B cell (primary cell): Measurements from ENCODE around the gene STARD4. TPM values are rescaled to one million over a fixed set of nuclear protein-coding genes. Genes with fewer than 3 reads are reported as not detected.

Experiments used
- ATAC-seq: fragments of 200-7000 bp; cut with Tn5 transposase; one replicate; pipeline ENCODE4 v1.10.0; 2021; ENCODE audit warnings: low read depth, mild to moderate bottlenecking, moderate number of reproducible peaks, moderate library complexity
- CTCF ChIA-PET: fragments of 350-600 bp; sonication (Branson Sonifier 250); formaldehyde crosslinking; loops from one replicate; lab custom pipeline; 2021; ENCODE audit warnings: antibody characterized with exemption, inconsistent platforms; lab: Charles Lee
- POLR2A ChIA-PET: fragments of 350-600 bp; sonication (Branson Sonifier 250); formaldehyde crosslinking; loops from one replicate; lab custom pipeline; 2021; ENCODE audit warnings: antibody characterized with exemption; lab: Charles Lee
- DNase-seq: peaks from one replicate; pipeline ENCODE4 v3.0.0; 2013
- H2AFZ ChIP-seq: 2 replicates; pipeline ENCODE4 v1.6.1; 2012; ENCODE audit warnings: mild to moderate bottlenecking, low read depth, low read length; ENCODE audit not compliant: insufficient read depth, poor library complexity, severe bottlenecking
- H3K27ac ChIP-seq, 2 donors: 1 replicate in 1 of 2; 2 replicates in 1 of 2; pipeline ENCODE4 v1.5.1; 2012 to 2013; ENCODE audit warnings: low read length in 2 of 2, mild to moderate bottlenecking in 2 of 2, moderate library complexity in 1 of 2
- H3K27me3 ChIP-seq, 4 experiments: fragments of 200-600 bp in 1 of 4; sonication (generic) in 1 of 4; replicated peaks in 1 of 4; 1 replicate in 2 of 4; 2 replicates in 2 of 4; pipeline versions ENCODE4 v1.6.1 to v1.7.0; 2013 to 2016; ENCODE audit warnings: low read length in 3 of 4, mild to moderate bottlenecking in 2 of 4, mixed read lengths in 1 of 4, moderate library complexity in 1 of 4; ENCODE audit not compliant: insufficient read depth in 4 of 4, control insufficient read depth in 3 of 4; ENCODE audit errors: control extremely low read depth in 1 of 4
- H3K36me3 ChIP-seq, 2 experiments: replicated peaks in 1 of 2; 1 replicate in 1 of 2; 2 replicates in 1 of 2; pipeline versions ENCODE4 v1.6.1 to v1.7.1; 2013; ENCODE audit warnings: low read length in 1 of 2; ENCODE audit not compliant: insufficient read depth in 2 of 2, control insufficient read depth in 1 of 2; ENCODE audit errors: control extremely low read depth in 1 of 2, extremely low read depth in 1 of 2
- H3K4me1 ChIP-seq, 2 donors: fragments of 200-600 bp in 1 of 2; sonication (generic) in 1 of 2; 1 replicate in 1 of 2; 2 replicates in 1 of 2; pipeline versions ENCODE4 v1.5.1 to v1.6.1; 2013 to 2017; ENCODE audit warnings: low read length in 2 of 2; ENCODE audit not compliant: control insufficient read depth in 2 of 2, insufficient read depth in 2 of 2
- H3K4me2 ChIP-seq: replicated peaks from 2 replicates; pipeline ENCODE3; 2012; ENCODE audit warnings: mild to moderate bottlenecking, low read depth, low read length; ENCODE audit not compliant: poor library complexity, severe bottlenecking
- H3K4me3 ChIP-seq, 5 experiments: fragments of 200-600 bp in 1 of 5; sonication (generic) in 1 of 5; 1 replicate in 3 of 5; 2 replicates in 2 of 5; pipeline versions ENCODE4 v1.5.1 to v1.7.0; 2011 to 2016; ENCODE audit warnings: low read length in 4 of 5, mild to moderate bottlenecking in 4 of 5, low read depth in 2 of 5, control low read depth in 1 of 5, moderate library complexity in 1 of 5; ENCODE audit not compliant: insufficient read depth in 1 of 5; ENCODE audit errors: control extremely low read depth in 1 of 5, extremely low read depth in 1 of 5
- H3K79me2 ChIP-seq: fragments of 200-600 bp; sonication (generic); one replicate; pipeline ENCODE4 v1.6.0; 2016; ENCODE audit warnings: low read length; ENCODE audit not compliant: control insufficient read depth, insufficient read depth
- H3K9ac ChIP-seq: fragments of 200-600 bp; sonication (generic); 2 replicates; pipeline ENCODE4 v1.6.1; 2017; ENCODE audit warnings: mild to moderate bottlenecking, low read length, moderate library complexity
- H3K9me3 ChIP-seq, 3 donors: one replicate each; pipeline versions ENCODE4 v1.6.1 to v1.7.1; 2013; ENCODE audit warnings: low read length in 2 of 3; ENCODE audit not compliant: control insufficient read depth in 2 of 3, insufficient read depth in 1 of 3; ENCODE audit errors: control extremely low read depth in 1 of 3
- H4K20me1 ChIP-seq: 2 replicates; pipeline ENCODE4 v1.6.0; 2012; ENCODE audit warnings: mild to moderate bottlenecking, low read length; ENCODE audit not compliant: insufficient read depth, control insufficient read depth, poor library complexity, severe bottlenecking
- H3K27ac Mint-ChIP-seq: one replicate; pipeline ENCODE4 v1.8.0; 2021; ENCODE audit warnings: mixed read lengths
- H3K27me3 Mint-ChIP-seq: one replicate; pipeline ENCODE4 v1.8.0; 2021; ENCODE audit warnings: mixed read lengths
- H3K4me1 Mint-ChIP-seq: one replicate; pipeline ENCODE4 v1.8.0; 2021; ENCODE audit warnings: mixed read lengths
- H3K4me3 Mint-ChIP-seq: one replicate; pipeline ENCODE4 v1.8.0; 2021; ENCODE audit warnings: mixed read lengths
- H3K9me3 Mint-ChIP-seq: one replicate; pipeline ENCODE4 v1.8.0; 2022; ENCODE audit warnings: mixed read lengths; ENCODE audit not compliant: insufficient read depth
- EZH2 ChIP-seq: IDR thresholded peaks from 2 replicates; pipeline ENCODE4 v1.6.1; 2012; ENCODE audit warnings: borderline replicate concordance, low read depth, mild to moderate bottlenecking, moderate library complexity, low read length; ENCODE audit not compliant: insufficient read depth, poor library complexity, severe bottlenecking
- WGBS: methylation state at CpG from one replicate; pipeline ENCODE4 v1.1.5; 2013; ENCODE audit warnings: missing lambda C conversion rate; ENCODE audit not compliant: insufficient coverage; 5-methylcytosine and 5-hydroxymethylcytosine counted together
- intact Hi-C: fragments of 100-400 bp; cut with micrococcal nuclease; formaldehyde crosslinking; loops from one replicate; pipeline ENCODE4 v1.10.0; 2022
- polyA plus RNA-seq: library from polyadenylated mRNA; depleted of rRNA; stranded (reverse); fragments of >200 nt; gene quantifications from 2 replicates; pipeline ENCODE4 v1.2.3, GENCODE V29; 2012
- total RNA-seq, 2 donors: library from RNA; stranded (reverse); fragments of 120-200 nt in 1 of 2; gene quantifications; 1 replicate in 1 of 2; 2 replicates in 1 of 2; pipeline versions ENCODE4 v1.2.3 to v1.2.4, GENCODE V29; 2013 to 2022
- TF ChIP-seq, protein P1 (sequence below): fragments of 200-600 bp; IDR thresholded peaks from one replicate; pipeline ENCODE4 v1.8.0; 2022; ENCODE audit warnings: antibody characterized with exemption, mild to moderate bottlenecking

The STARD4 gene
- total and polyA plus RNA-seq, 2 donors (not counting 1 experiment from before 2014, with no cell fraction given), result 7.6 to 31.1 TPM

DNA sequence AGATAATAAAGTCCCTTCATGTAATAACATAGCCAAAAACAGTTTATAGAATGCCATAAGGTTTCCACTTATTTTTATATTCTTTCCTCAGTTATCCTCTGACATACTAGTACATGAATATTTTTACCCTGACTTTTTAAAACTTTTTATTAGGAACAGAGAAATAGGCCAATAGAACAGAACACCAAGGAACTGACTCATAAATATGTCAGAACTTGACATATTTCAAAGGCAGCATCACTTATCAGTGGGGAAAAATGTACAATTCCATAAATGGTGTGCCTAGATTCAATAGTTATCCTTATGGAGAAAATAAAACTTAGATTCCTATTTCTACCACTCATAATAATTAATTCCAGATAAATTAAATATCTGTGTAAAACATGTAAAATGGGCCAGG is 9.4 kb downstream of the STARD4 start:
- Mint-ChIP-seq H3K4me1 (peaks cover 8% of the 10 kb centered on the region), H3K27me3 (no peaks in the 10 kb centered on the region), H3K9me3 (no peaks in the 10 kb centered on the region), H3K4me3 (no peak overlapping the region), H3K27ac (no peak overlapping the region)
- intact Hi-C loops, result no loop called here
- H3K4me1 ChIP-seq, result no peaks in the 10 kb centered on the region
- peaks cover 0 to 17% of the 10 kb centered on the region in 2 experiments for H3K36me3 ChIP-seq
- no peak overlapping the region for H2AFZ ChIP-seq
- no peaks in the 10 kb centered on the region for H4K20me1 ChIP-seq
- no peak overlapping the region for H3K4me2 ChIP-seq
- ATAC-seq (no peak), DNase-seq (no peak)
- no peaks in the 10 kb centered on the region for H3K79me2 ChIP-seq
- no peaks in the 10 kb centered on the region for H3K9me3 ChIP-seq
- no peak overlapping the region for H3K4me3 ChIP-seq
- ChIA-PET POLR2A (no interaction called here), CTCF (no interaction called here)
- H3K27ac ChIP-seq, result no peak overlapping the region
- no peak for TF ChIP-seq EZH2
- TF ChIP-seq, protein P1, sequence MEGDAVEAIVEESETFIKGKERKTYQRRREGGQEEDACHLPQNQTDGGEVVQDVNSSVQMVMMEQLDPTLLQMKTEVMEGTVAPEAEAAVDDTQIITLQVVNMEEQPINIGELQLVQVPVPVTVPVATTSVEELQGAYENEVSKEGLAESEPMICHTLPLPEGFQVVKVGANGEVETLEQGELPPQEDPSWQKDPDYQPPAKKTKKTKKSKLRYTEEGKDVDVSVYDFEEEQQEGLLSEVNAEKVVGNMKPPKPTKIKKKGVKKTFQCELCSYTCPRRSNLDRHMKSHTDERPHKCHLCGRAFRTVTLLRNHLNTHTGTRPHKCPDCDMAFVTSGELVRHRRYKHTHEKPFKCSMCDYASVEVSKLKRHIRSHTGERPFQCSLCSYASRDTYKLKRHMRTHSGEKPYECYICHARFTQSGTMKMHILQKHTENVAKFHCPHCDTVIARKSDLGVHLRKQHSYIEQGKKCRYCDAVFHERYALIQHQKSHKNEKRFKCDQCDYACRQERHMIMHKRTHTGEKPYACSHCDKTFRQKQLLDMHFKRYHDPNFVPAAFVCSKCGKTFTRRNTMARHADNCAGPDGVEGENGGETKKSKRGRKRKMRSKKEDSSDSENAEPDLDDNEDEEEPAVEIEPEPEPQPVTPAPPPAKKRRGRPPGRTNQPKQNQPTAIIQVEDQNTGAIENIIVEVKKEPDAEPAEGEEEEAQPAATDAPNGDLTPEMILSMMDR, result no peak
- H3K27me3 ChIP-seq, result no peaks in the 10 kb centered on the region
- H3K9ac ChIP-seq, result no peak overlapping the region

DNA sequence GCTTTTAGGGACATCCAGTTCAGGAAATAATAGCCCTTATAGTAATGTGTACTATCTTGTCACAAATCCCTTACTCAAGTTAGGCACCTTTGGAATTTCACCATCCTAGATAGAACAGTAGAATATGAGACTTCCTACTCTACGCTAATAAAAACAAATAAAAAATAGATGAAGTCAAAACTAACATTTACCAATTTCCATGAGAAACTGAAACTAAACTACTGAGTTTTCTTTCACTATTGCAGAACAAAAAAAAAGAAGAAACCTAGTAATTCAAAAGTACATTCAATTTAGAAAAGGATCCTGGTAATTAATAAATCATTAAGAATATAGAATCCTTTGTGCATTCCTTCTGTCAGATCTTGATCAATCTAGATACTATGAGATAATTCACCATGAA is 14.0 kb downstream of the STARD4 start:
- TF ChIP-seq, protein P1, result no peak
- no peak for TF ChIP-seq EZH2
- ChIA-PET POLR2A (no interaction called here), CTCF (interaction anchor here (1.2 kb wide), 1 partner anchor 33 kb away, joined by 3 read pairs; no protein-coding TSS in a partner anchor)
- Mint-ChIP-seq H3K27me3 (no peaks in the 10 kb centered on the region), H3K27ac (no peak overlapping the region), H3K9me3 (no peaks in the 10 kb centered on the region), H3K4me3 (no peak overlapping the region), H3K4me1 (peaks cover 8% of the 10 kb centered on the region)
- Histone ChIP-seq H3K4me3 (no peak overlapping the region), H3K9me3 (no peaks in the 10 kb centered on the region), H3K9ac (no peak overlapping the region), H3K4me2 (no peak overlapping the region), H3K4me1 (no peaks in the 10 kb centered on the region), H3K27me3 (no peaks in the 10 kb centered on the region), H4K20me1 (no peaks in the 10 kb centered on the region), H2AFZ (no peak overlapping the region), H3K79me2 (no peaks in the 10 kb centered on the region), H3K27ac (no peak overlapping the region), H3K36me3 (peaks cover 0 to 17% of the 10 kb centered on the region in 2 experiments)
- ATAC-seq (no peak), DNase-seq (no peak)
- no CpG with 5 or more reads among the region's 1 CpG for WGBS
- intact Hi-C loops, result no loop called here
